ENCODE results near the gene ZNF217. TPM values are rescaled to one million over a fixed set of nuclear protein-coding genes. Genes with fewer than 3 reads are reported as not detected.
A peak's percentile ranks its signal among the peaks of the same experiment; 100 is the strongest.
"Not testable (repeated sequence)": the region's sequence is repeated elsewhere in the genome, so short reads cannot be mapped to it uniquely, and the experiment has no call there.

The ZNF217 gene
- total and polyA plus RNA-seq, 2 donors (not counting 3 experiments of a cell fraction or from before 2014, with no cell fraction given) = 5.8 to 31.7 TPM

GRCh38 chr20:53590608-53591007 lies 3.0 kb downstream of the ZNF217 start:
- CTCF ChIA-PET = not testable (repeated sequence)

GRCh38 chr20:53590122-53590521 lies 3.5 kb downstream of the ZNF217 start:
- FAIRE-seq; H3K27me3 ChIP-seq (ENCODE audit: control insufficient read depth in 2 of 2, insufficient read depth in 2 of 2, low read length in 2 of 2); BruUV-seq (replicated peaks): not testable (repeated sequence)

More at GRCh38 chr20:53590608-53591007, 3.0 kb downstream of the ZNF217 start:
- POLR2A ChIA-PET; H3K9me1 ChIP-seq (replicated peaks; ENCODE audit: control insufficient read depth, extremely low read depth, insufficient read depth, low read length); H3K9me3 ChIP-seq (replicated peaks; ENCODE audit: control insufficient read depth, insufficient read depth, low read length); H4K20me1 ChIP-seq (replicated peaks; ENCODE audit: control insufficient read depth, extremely low read depth, insufficient read depth, low read length); FAIRE-seq; BruUV-seq (replicated peaks); H3K27me3 ChIP-seq (ENCODE audit: control insufficient read depth in 2 of 2, insufficient read depth in 2 of 2, low read length in 2 of 2); H2AFZ ChIP-seq (ENCODE audit: low read depth, low read length); H3K9ac ChIP-seq (replicated peaks; ENCODE audit: extremely low read depth, insufficient read depth, low read length); H3K36me3 ChIP-seq (ENCODE audit: control insufficient read depth in 2 of 2, extremely low read depth in 1 of 2, insufficient read depth in 2 of 2, low read length in 2 of 2): not testable (repeated sequence)
- Histone ChIP-seq H3K4me1 (ENCODE audit: control insufficient read depth, extremely low read depth, insufficient read depth, low read length) (peaks cover 38% of the 10 kb centered on the region), H3K27ac (ENCODE audit: insufficient read depth, low read depth, low read length) (peak overlapping the region; percentile 3), H3K79me2 (ENCODE audit: control insufficient read depth, insufficient read depth, low read length) (peaks cover 69% of the 10 kb centered on the region), H3K4me3 (replicated peaks in 1 of 3; ENCODE audit: insufficient read depth in 1 of 3, low read depth in 1 of 3, low read length in 3 of 3) (peak overlapping the region in 1 of 3 experiments; percentile 70), H3K4me2 (ENCODE audit: insufficient read depth, low read length) (peak overlapping the region; percentile 95)
- dilution Hi-C loops (cut with MboI; ENCODE audit: extremely low pct_ligation_motif_present, low sequenced_read_pairs) = loop anchor here (25.0 kb wide), 1 partner anchor 347 kb away; no protein-coding TSS in a partner anchor
- intact Hi-C loops (cut with micrococcal nuclease) = loop anchor here (5.0 kb wide), 3 partner anchors 67 to 282 kb away; no protein-coding TSS in a partner anchor
- peak; percentile 36 for DNase-seq (ENCODE audit: low read depth, low spot score)

GRCh38 chr20:53589321-53590065 lies 4.1 kb downstream of the ZNF217 start:
- H3K27ac ChIP-seq (ENCODE audit: insufficient read depth, low read depth, low read length); H3K9ac ChIP-seq (replicated peaks; ENCODE audit: extremely low read depth, insufficient read depth, low read length); H3K27me3 ChIP-seq (ENCODE audit: control insufficient read depth in 2 of 2, insufficient read depth in 2 of 2, low read length in 2 of 2); H3K9me3 ChIP-seq (replicated peaks; ENCODE audit: control insufficient read depth, insufficient read depth, low read length); POLR2A ChIA-PET; H3K9me1 ChIP-seq (replicated peaks; ENCODE audit: control insufficient read depth, extremely low read depth, insufficient read depth, low read length); H3K36me3 ChIP-seq (ENCODE audit: control insufficient read depth in 2 of 2, extremely low read depth in 1 of 2, insufficient read depth in 2 of 2, low read length in 2 of 2); H2AFZ ChIP-seq (ENCODE audit: low read depth, low read length); H4K20me1 ChIP-seq (replicated peaks; ENCODE audit: control insufficient read depth, extremely low read depth, insufficient read depth, low read length); DNase-seq (ENCODE audit: low read depth, low spot score); FAIRE-seq; BruUV-seq (replicated peaks): not testable (repeated sequence)
- H3K79me2 ChIP-seq (ENCODE audit: control insufficient read depth, insufficient read depth, low read length) = peaks cover 78% of the 10 kb centered on the region
- intact Hi-C loops (cut with micrococcal nuclease) (loop anchor here (5.0 kb wide), 3 partner anchors 68 to 283 kb away; no protein-coding TSS in a partner anchor), dilution Hi-C loops (cut with MboI; ENCODE audit: extremely low pct_ligation_motif_present, low sequenced_read_pairs) (loop anchor here (25.0 kb wide), 1 partner anchor 348 kb away; no protein-coding TSS in a partner anchor)
- CTCF ChIA-PET = interaction anchor here (0.7 kb wide), 1 partner anchor 350 kb away, joined by 3 read pairs; no protein-coding TSS in a partner anchor
- peaks cover 31% of the 10 kb centered on the region for H3K4me1 ChIP-seq (ENCODE audit: control insufficient read depth, extremely low read depth, insufficient read depth, low read length)
- H3K4me2 ChIP-seq (ENCODE audit: insufficient read depth, low read length) = peak overlapping the region; percentile 63
- peak overlapping the region in 1 of 3 experiments; percentile 17 for H3K4me3 ChIP-seq (replicated peaks in 1 of 3; ENCODE audit: insufficient read depth in 1 of 3, low read depth in 1 of 3, low read length in 3 of 3)

More at GRCh38 chr20:53590122-53590521, 3.5 kb downstream of the ZNF217 start:
- DNase-seq (ENCODE audit: low read depth, low spot score); H2AFZ ChIP-seq (ENCODE audit: low read depth, low read length); H3K9me1 ChIP-seq (replicated peaks; ENCODE audit: control insufficient read depth, extremely low read depth, insufficient read depth, low read length); CTCF ChIA-PET; H3K4me3 ChIP-seq (replicated peaks in 1 of 3; ENCODE audit: insufficient read depth in 1 of 3, low read depth in 1 of 3, low read length in 3 of 3); H3K9me3 ChIP-seq (replicated peaks; ENCODE audit: control insufficient read depth, insufficient read depth, low read length); H4K20me1 ChIP-seq (replicated peaks; ENCODE audit: control insufficient read depth, extremely low read depth, insufficient read depth, low read length); POLR2A ChIA-PET; H3K27ac ChIP-seq (ENCODE audit: insufficient read depth, low read depth, low read length); H3K9ac ChIP-seq (replicated peaks; ENCODE audit: extremely low read depth, insufficient read depth, low read length); H3K36me3 ChIP-seq (ENCODE audit: control insufficient read depth in 2 of 2, extremely low read depth in 1 of 2, insufficient read depth in 2 of 2, low read length in 2 of 2): not testable (repeated sequence)
- intact Hi-C loops (cut with micrococcal nuclease) (loop anchor here (5.0 kb wide), 3 partner anchors 67 to 282 kb away; no protein-coding TSS in a partner anchor), dilution Hi-C loops (cut with MboI; ENCODE audit: extremely low pct_ligation_motif_present, low sequenced_read_pairs) (loop anchor here (25.0 kb wide), 1 partner anchor 347 kb away; no protein-coding TSS in a partner anchor)
- Histone ChIP-seq H3K79me2 (ENCODE audit: control insufficient read depth, insufficient read depth, low read length) (peaks cover 74% of the 10 kb centered on the region), H3K4me2 (ENCODE audit: insufficient read depth, low read length) (peak overlapping the region; percentile 63), H3K4me1 (ENCODE audit: control insufficient read depth, extremely low read depth, insufficient read depth, low read length) (peaks cover 33% of the 10 kb centered on the region)

GRCh38 chr20:53587157-53587703 lies 6.4 kb downstream of the ZNF217 start:
- CTCF ChIA-PET = interaction anchor here (0.9 kb wide), 1 partner anchor 329 kb away, joined by 3 read pairs; no protein-coding TSS in a partner anchor
- intact Hi-C loops (cut with micrococcal nuclease); BruUV-seq (replicated peaks); H3K9ac ChIP-seq (replicated peaks; ENCODE audit: extremely low read depth, insufficient read depth, low read length); H3K9me3 ChIP-seq (replicated peaks; ENCODE audit: control insufficient read depth, insufficient read depth, low read length); FAIRE-seq; H2AFZ ChIP-seq (ENCODE audit: low read depth, low read length); H3K27ac ChIP-seq (ENCODE audit: insufficient read depth, low read depth, low read length); DNase-seq (ENCODE audit: low read depth, low spot score); H3K36me3 ChIP-seq (ENCODE audit: control insufficient read depth in 2 of 2, extremely low read depth in 1 of 2, insufficient read depth in 2 of 2, low read length in 2 of 2); POLR2A ChIA-PET; H3K27me3 ChIP-seq (ENCODE audit: control insufficient read depth in 2 of 2, insufficient read depth in 2 of 2, low read length in 2 of 2); H3K4me2 ChIP-seq (ENCODE audit: insufficient read depth, low read length); H4K20me1 ChIP-seq (replicated peaks; ENCODE audit: control insufficient read depth, extremely low read depth, insufficient read depth, low read length); H3K4me3 ChIP-seq (replicated peaks in 1 of 3; ENCODE audit: insufficient read depth in 1 of 3, low read depth in 1 of 3, low read length in 3 of 3); H3K9me1 ChIP-seq (replicated peaks; ENCODE audit: control insufficient read depth, extremely low read depth, insufficient read depth, low read length): not testable (repeated sequence)
- peaks cover 31% of the 10 kb centered on the region for H3K4me1 ChIP-seq (ENCODE audit: control insufficient read depth, extremely low read depth, insufficient read depth, low read length)
- peaks cover 77% of the 10 kb centered on the region for H3K79me2 ChIP-seq (ENCODE audit: control insufficient read depth, insufficient read depth, low read length)
- dilution Hi-C loops (cut with MboI; ENCODE audit: extremely low pct_ligation_motif_present, low sequenced_read_pairs) = loop anchor here (25.0 kb wide), 1 partner anchor 350 kb away; no protein-coding TSS in a partner anchor

Data from endothelial cell of umbilical vein (primary cell).